GM12892 (cell line): ENCODE measurements around the gene PIWIL4.
"Not testable (repeated sequence)": the region's sequence is repeated elsewhere in the genome, so short reads cannot be mapped to it uniquely, and the experiment has no call there.

Experiments
- POLR2A ChIP-seq: IDR thresholded peaks from 2 replicates; pipeline ENCODE4 v1.6.1; 2011; ENCODE audit warnings: low read depth, low read length, control low read depth
- POLR2AphosphoS5 ChIP-seq: IDR thresholded peaks from 2 replicates; pipeline ENCODE4 v1.6.1; 2011; ENCODE audit warnings: low read depth, low read length, control low read depth
- TAF1 ChIP-seq: IDR thresholded peaks from 2 replicates; pipeline ENCODE4 v1.6.1; 2011; ENCODE audit warnings: low read depth, mild to moderate bottlenecking, control low read depth, low read length, borderline replicate concordance

DNA sequence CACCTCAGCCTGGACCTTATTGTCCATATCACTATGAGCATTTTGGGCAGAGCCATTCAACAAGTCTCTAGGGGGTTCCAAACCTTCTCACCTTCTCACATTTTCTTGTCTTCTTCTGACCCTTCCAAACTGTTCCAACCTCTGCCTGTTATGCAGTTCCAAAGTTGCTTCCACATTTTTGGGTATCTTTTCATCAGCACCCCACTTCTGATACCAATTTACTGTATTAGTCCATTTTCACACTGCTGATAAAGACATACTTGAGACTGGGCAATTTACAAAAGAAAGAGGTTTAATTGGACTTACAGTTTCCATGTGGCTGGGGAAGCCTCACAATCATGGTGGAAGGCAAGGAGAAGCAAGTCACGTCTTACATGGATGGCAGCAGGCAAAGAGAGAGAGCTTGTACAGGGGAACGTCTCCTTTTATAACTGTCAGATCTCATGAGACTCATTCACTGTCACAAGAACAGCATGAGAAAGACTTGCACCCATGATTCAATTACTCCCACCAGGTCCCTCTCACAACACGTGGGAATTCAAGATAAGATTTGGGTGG is 59.9 kb downstream of the PIWIL4 start:
- TF ChIP-seq POLR2A, POLR2AphosphoS5, TAF1: not testable (repeated sequence)
